Adrenal gland (tissue), 5 donors: Measurements from ENCODE around the gene MAEA.

ENCODE experiments used
- POLR2A ChIP-seq, 2 donors: fragments of 450-650 bp; IDR thresholded peaks; one replicate each; pipeline ENCODE4 v1.6.1; 2017; ENCODE audit warnings: antibody characterized with exemption in 2 of 2, mild to moderate bottlenecking in 2 of 2, moderate library complexity in 1 of 2
- TF ChIP-seq, protein P1 (sequence below), 6 experiments: fragments of 450-650 bp in 4 of 6; fragments of 200-600 bp in 2 of 6; sonication (generic) in 1 of 6; IDR thresholded peaks; 1 replicate in 5 of 6; 2 replicates in 1 of 6; pipeline versions ENCODE4 v1.5.1 to v1.8.0; 2016 to 2021; ENCODE audit warnings: antibody characterized with exemption in 6 of 6, mild to moderate bottlenecking in 2 of 6, moderate library complexity in 1 of 6
- donor health status: DM: no; HTN: no; CAD: no.

DNA sequence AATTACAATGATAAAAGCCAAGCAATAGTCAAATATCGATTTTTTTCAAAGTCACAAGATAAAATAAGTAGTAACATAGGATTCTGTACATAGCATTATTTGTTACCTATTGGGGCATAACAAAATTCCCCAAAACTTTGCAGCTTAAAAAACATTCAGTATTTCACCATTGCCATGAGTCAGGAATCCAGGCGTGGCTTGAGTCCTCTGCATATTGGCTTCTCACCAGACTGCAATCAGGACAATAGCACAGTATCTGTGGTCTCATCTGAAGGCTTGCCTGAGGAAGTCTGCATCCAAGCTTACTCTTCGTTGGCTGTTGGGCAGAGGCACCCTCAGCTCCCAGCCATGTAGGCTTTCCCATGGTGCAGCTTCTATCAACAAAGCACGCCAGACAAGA lies 34.5 kb upstream of the MAEA start:
- TF ChIP-seq, protein P1, sequence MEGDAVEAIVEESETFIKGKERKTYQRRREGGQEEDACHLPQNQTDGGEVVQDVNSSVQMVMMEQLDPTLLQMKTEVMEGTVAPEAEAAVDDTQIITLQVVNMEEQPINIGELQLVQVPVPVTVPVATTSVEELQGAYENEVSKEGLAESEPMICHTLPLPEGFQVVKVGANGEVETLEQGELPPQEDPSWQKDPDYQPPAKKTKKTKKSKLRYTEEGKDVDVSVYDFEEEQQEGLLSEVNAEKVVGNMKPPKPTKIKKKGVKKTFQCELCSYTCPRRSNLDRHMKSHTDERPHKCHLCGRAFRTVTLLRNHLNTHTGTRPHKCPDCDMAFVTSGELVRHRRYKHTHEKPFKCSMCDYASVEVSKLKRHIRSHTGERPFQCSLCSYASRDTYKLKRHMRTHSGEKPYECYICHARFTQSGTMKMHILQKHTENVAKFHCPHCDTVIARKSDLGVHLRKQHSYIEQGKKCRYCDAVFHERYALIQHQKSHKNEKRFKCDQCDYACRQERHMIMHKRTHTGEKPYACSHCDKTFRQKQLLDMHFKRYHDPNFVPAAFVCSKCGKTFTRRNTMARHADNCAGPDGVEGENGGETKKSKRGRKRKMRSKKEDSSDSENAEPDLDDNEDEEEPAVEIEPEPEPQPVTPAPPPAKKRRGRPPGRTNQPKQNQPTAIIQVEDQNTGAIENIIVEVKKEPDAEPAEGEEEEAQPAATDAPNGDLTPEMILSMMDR (IDR thresholded peaks at IDR 0.05), result no peak
- TF ChIP-seq POLR2A (IDR thresholded peaks at IDR 0.05), result no peak
